ENCODE results near the gene RNF130.
A peak's percentile ranks its signal among the peaks of the same experiment; 100 is the strongest.

The RNF130 gene

GRCh38 chr5:180096616-180097015 lies 25.1 kb upstream of the RNF130 start:
- Histone ChIP-seq H3K4me1 (ENCODE audit: control extremely low read depth in 1 of 4, control insufficient read depth in 4 of 4, insufficient read depth in 4 of 4, low read length in 3 of 4) (peaks cover 7 to 31% (median 24%) of the 10 kb centered on the region in 4 experiments), H3K4me3 (ENCODE audit: control insufficient read depth in 1 of 7, extremely low read depth in 1 of 7, insufficient read depth in 4 of 7, low read depth in 2 of 7, low read length in 6 of 7) (no peak overlapping the region), H3K27me3 (replicated peaks in 2 of 5; ENCODE audit: control insufficient read depth in 4 of 5, insufficient read depth in 5 of 5, low read length in 4 of 5) (no peaks in the 10 kb centered on the region), H3K36me3 (ENCODE audit: control insufficient read depth in 4 of 4, insufficient read depth in 4 of 4, low read length in 3 of 4) (no peaks in the 10 kb centered on the region), H3K9me3 (ENCODE audit: control extremely low read depth in 1 of 5, control insufficient read depth in 4 of 5, insufficient read depth in 2 of 5, low read depth in 1 of 5, low read length in 4 of 5) (peaks cover 0 to 1% (median 0%) of the 10 kb centered on the region in 5 experiments), H3K27ac (ENCODE audit: insufficient read depth in 1 of 2, low read depth in 1 of 2, low read length in 2 of 2, poor library complexity in 1 of 2, severe bottlenecking in 2 of 2) (no peak overlapping the region)
- WGBS (ENCODE audit: insufficient coverage), result 83% methylated on average over 8 of the region's 10 CpGs
- DNase-seq, result no peak
- ChIA-PET CTCF (interaction anchor here (2.0 kb wide), 1 partner anchor 18 kb away, joined by 4 read pairs; no protein-coding TSS in a partner anchor), POLR2A (no interaction called here)

- Histone ChIP-seq H3K9me3 (ENCODE audit: control extremely low read depth in 1 of 5, control insufficient read depth in 4 of 5, insufficient read depth in 2 of 5, low read depth in 1 of 5, low read length in 4 of 5) (peaks cover 0 to 1% (median 0%) of the 10 kb centered on the region in 5 experiments), H3K27me3 (replicated peaks in 2 of 5; ENCODE audit: control insufficient read depth in 4 of 5, insufficient read depth in 5 of 5, low read length in 4 of 5) (no peaks in the 10 kb centered on the region), H3K36me3 (ENCODE audit: control insufficient read depth in 4 of 4, insufficient read depth in 4 of 4, low read length in 3 of 4) (no peaks in the 10 kb centered on the region), H3K4me3 (ENCODE audit: control insufficient read depth in 1 of 7, extremely low read depth in 1 of 7, insufficient read depth in 4 of 7, low read depth in 2 of 7, low read length in 6 of 7) (no peak overlapping the region), H3K4me1 (ENCODE audit: control extremely low read depth in 1 of 4, control insufficient read depth in 4 of 4, insufficient read depth in 4 of 4, low read length in 3 of 4) (peaks cover 7 to 39% (median 30%) of the 10 kb centered on the region in 4 experiments), H3K27ac (ENCODE audit: insufficient read depth in 1 of 2, low read depth in 1 of 2, low read length in 2 of 2, poor library complexity in 1 of 2, severe bottlenecking in 2 of 2) (no peak overlapping the region)
- 88% methylated on average over 5 of the region's 9 CpGs for WGBS (ENCODE audit: insufficient coverage)
- no peak for DNase-seq
- POLR2A ChIA-PET, result interaction anchor here (0.5 kb wide), 1 partner anchor 11 kb away, joined by 4 read pairs; no protein-coding TSS in a partner anchor
- CTCF ChIA-PET, result interaction anchor here (2.0 kb wide), 1 partner anchor 17 kb away, joined by 4 read pairs; no protein-coding TSS in a partner anchor
Observed at GRCh38 chr5:180095545-180095944, 24.0 kb upstream of the RNF130 start.

- CTCF ChIA-PET, result interaction anchor here (0.7 to 6.4 kb wide), 5 partner anchors 12 to 180 kb away, joined by 3 to 58 read pairs (median 4); no protein-coding TSS in a partner anchor
- Histone ChIP-seq H3K27ac (ENCODE audit: insufficient read depth in 1 of 2, low read depth in 1 of 2, low read length in 2 of 2, poor library complexity in 1 of 2, severe bottlenecking in 2 of 2) (no peak overlapping the region), H3K27me3 (replicated peaks in 2 of 5; ENCODE audit: control insufficient read depth in 4 of 5, insufficient read depth in 5 of 5, low read length in 4 of 5) (no peaks in the 10 kb centered on the region), H3K9me3 (ENCODE audit: control extremely low read depth in 1 of 5, control insufficient read depth in 4 of 5, insufficient read depth in 2 of 5, low read depth in 1 of 5, low read length in 4 of 5) (no peaks in the 10 kb centered on the region), H3K36me3 (ENCODE audit: control insufficient read depth in 4 of 4, insufficient read depth in 4 of 4, low read length in 3 of 4) (no peaks in the 10 kb centered on the region), H3K4me3 (ENCODE audit: control insufficient read depth in 1 of 7, extremely low read depth in 1 of 7, insufficient read depth in 4 of 7, low read depth in 2 of 7, low read length in 6 of 7) (peak overlapping the region in 2 of 7 experiments; percentile 4 to 6), H3K4me1 (ENCODE audit: control extremely low read depth in 1 of 4, control insufficient read depth in 4 of 4, insufficient read depth in 4 of 4, low read length in 3 of 4) (peaks cover 7 to 43% (median 34%) of the 10 kb centered on the region in 4 experiments)
- POLR2A ChIA-PET, result interaction anchor here (1.0 kb wide), 1 partner anchor 86 kb away, joined by 3 read pairs; no protein-coding TSS in a partner anchor
- DNase-seq, result peak; percentile 85 to 94 (median 88)
- WGBS (ENCODE audit: insufficient coverage), result 21% methylated on average over 7 of the region's 9 CpGs
Observed at GRCh38 chr5:180093651-180094382, 22.3 kb upstream of the RNF130 start.

GRCh38 chr5:180093241-180093640 lies 21.7 kb upstream of the RNF130 start:
- no peak overlapping the region for H3K27ac ChIP-seq (ENCODE audit: insufficient read depth in 1 of 2, low read depth in 1 of 2, low read length in 2 of 2, poor library complexity in 1 of 2, severe bottlenecking in 2 of 2)
- ChIA-PET POLR2A (interaction anchor here (1.0 kb wide), 1 partner anchor 86 kb away, joined by 3 read pairs; no protein-coding TSS in a partner anchor), CTCF (interaction anchor here (0.7 to 6.4 kb wide), 7 partner anchors 13 to 179 kb away, joined by 3 to 58 read pairs (median 6); no protein-coding TSS in a partner anchor)
- no peaks in the 10 kb centered on the region for H3K27me3 ChIP-seq (replicated peaks in 2 of 5; ENCODE audit: control insufficient read depth in 4 of 5, insufficient read depth in 5 of 5, low read length in 4 of 5)
- WGBS (ENCODE audit: insufficient coverage), result 96% methylated on average over 5 of the region's 6 CpGs
- no peaks in the 10 kb centered on the region for H3K36me3 ChIP-seq (ENCODE audit: control insufficient read depth in 4 of 4, insufficient read depth in 4 of 4, low read length in 3 of 4)
- H3K9me3 ChIP-seq (ENCODE audit: control extremely low read depth in 1 of 5, control insufficient read depth in 4 of 5, insufficient read depth in 2 of 5, low read depth in 1 of 5, low read length in 4 of 5), result no peaks in the 10 kb centered on the region
- DNase-seq, result no peak
- peaks cover 7 to 43% (median 34%) of the 10 kb centered on the region in 4 experiments for H3K4me1 ChIP-seq (ENCODE audit: control extremely low read depth in 1 of 4, control insufficient read depth in 4 of 4, insufficient read depth in 4 of 4, low read length in 3 of 4)
- H3K4me3 ChIP-seq (ENCODE audit: control insufficient read depth in 1 of 7, extremely low read depth in 1 of 7, insufficient read depth in 4 of 7, low read depth in 2 of 7, low read length in 6 of 7), result peak overlapping the region in 2 of 7 experiments; percentile 4 to 6

- H3K4me3 ChIP-seq (ENCODE audit: control insufficient read depth in 1 of 7, extremely low read depth in 1 of 7, insufficient read depth in 4 of 7, low read depth in 2 of 7, low read length in 6 of 7), result peak overlapping the region in 3 of 7 experiments; percentile 19 to 78 (median 76)
- peaks cover 10 to 49% (median 35%) of the 10 kb centered on the region in 4 experiments for H3K4me1 ChIP-seq (ENCODE audit: control extremely low read depth in 1 of 4, control insufficient read depth in 4 of 4, insufficient read depth in 4 of 4, low read length in 3 of 4)
- no peak overlapping the region for H3K27ac ChIP-seq (ENCODE audit: insufficient read depth in 1 of 2, low read depth in 1 of 2, low read length in 2 of 2, poor library complexity in 1 of 2, severe bottlenecking in 2 of 2)
- ChIA-PET POLR2A (interaction anchor here (0.9 kb wide), 1 partner anchor 32 kb away, joined by 3 read pairs; no protein-coding TSS in a partner anchor), CTCF (interaction anchor here (0.7 to 6.4 kb wide), 12 partner anchors 13 to 258 kb away, joined by 3 to 58 read pairs (median 6); no protein-coding TSS in a partner anchor)
- 62% methylated on average over 6 of the region's 17 CpGs for WGBS (ENCODE audit: insufficient coverage)
- no peaks in the 10 kb centered on the region for H3K9me3 ChIP-seq (ENCODE audit: control extremely low read depth in 1 of 5, control insufficient read depth in 4 of 5, insufficient read depth in 2 of 5, low read depth in 1 of 5, low read length in 4 of 5)
- peak; percentile 39 to 70 (median 62) for DNase-seq
- H3K36me3 ChIP-seq (ENCODE audit: control insufficient read depth in 4 of 4, insufficient read depth in 4 of 4, low read length in 3 of 4), result no peaks in the 10 kb centered on the region
- no peaks in the 10 kb centered on the region for H3K27me3 ChIP-seq (replicated peaks in 2 of 5; ENCODE audit: control insufficient read depth in 4 of 5, insufficient read depth in 5 of 5, low read length in 4 of 5)
Observed at GRCh38 chr5:180090769-180091546, 19.4 kb upstream of the RNF130 start.

- no peaks in the 10 kb centered on the region for H3K9me3 ChIP-seq (ENCODE audit: control extremely low read depth in 1 of 5, control insufficient read depth in 4 of 5, insufficient read depth in 2 of 5, low read depth in 1 of 5, low read length in 4 of 5)
- H3K36me3 ChIP-seq (ENCODE audit: control insufficient read depth in 4 of 4, insufficient read depth in 4 of 4, low read length in 3 of 4), result no peaks in the 10 kb centered on the region
- H3K27ac ChIP-seq (ENCODE audit: insufficient read depth in 1 of 2, low read depth in 1 of 2, low read length in 2 of 2, poor library complexity in 1 of 2, severe bottlenecking in 2 of 2), result no peak overlapping the region
- peak overlapping the region; percentile 19 to 78 (median 67) for H3K4me3 ChIP-seq (ENCODE audit: control insufficient read depth in 1 of 7, extremely low read depth in 1 of 7, insufficient read depth in 4 of 7, low read depth in 2 of 7, low read length in 6 of 7)
- ChIA-PET CTCF (interaction anchor here (0.6 to 6.4 kb wide), 6 partner anchors 13 to 257 kb away, joined by 3 to 58 read pairs (median 6); no protein-coding TSS in a partner anchor), POLR2A (no interaction called here)
- WGBS (ENCODE audit: insufficient coverage), result under 1% methylated on average over 50 of the region's 58 CpGs
- peaks cover 13 to 55% (median 41%) of the 10 kb centered on the region in 4 experiments for H3K4me1 ChIP-seq (ENCODE audit: control extremely low read depth in 1 of 4, control insufficient read depth in 4 of 4, insufficient read depth in 4 of 4, low read length in 3 of 4)
- no peaks in the 10 kb centered on the region for H3K27me3 ChIP-seq (replicated peaks in 2 of 5; ENCODE audit: control insufficient read depth in 4 of 5, insufficient read depth in 5 of 5, low read length in 4 of 5)
- peak; percentile 75 to 86 (median 86) for DNase-seq
Observed at GRCh38 chr5:180090098-180090768, 18.7 kb upstream of the RNF130 start.

Measured in common myeloid progenitor, CD34-positive (primary cell).